NCI-H2107 (cell line): Measurements from ENCODE around the gene HK3.
"Not testable (repeated sequence)": the region's sequence is repeated elsewhere in the genome, so short reads cannot be mapped to it uniquely, and the experiment has no call there.

ENCODE experiments used
- DNase-seq: peaks from one replicate; lab custom pipeline; 2025; lab: John Stamatoyannopoulos, UW

Gene HK3

DNA sequence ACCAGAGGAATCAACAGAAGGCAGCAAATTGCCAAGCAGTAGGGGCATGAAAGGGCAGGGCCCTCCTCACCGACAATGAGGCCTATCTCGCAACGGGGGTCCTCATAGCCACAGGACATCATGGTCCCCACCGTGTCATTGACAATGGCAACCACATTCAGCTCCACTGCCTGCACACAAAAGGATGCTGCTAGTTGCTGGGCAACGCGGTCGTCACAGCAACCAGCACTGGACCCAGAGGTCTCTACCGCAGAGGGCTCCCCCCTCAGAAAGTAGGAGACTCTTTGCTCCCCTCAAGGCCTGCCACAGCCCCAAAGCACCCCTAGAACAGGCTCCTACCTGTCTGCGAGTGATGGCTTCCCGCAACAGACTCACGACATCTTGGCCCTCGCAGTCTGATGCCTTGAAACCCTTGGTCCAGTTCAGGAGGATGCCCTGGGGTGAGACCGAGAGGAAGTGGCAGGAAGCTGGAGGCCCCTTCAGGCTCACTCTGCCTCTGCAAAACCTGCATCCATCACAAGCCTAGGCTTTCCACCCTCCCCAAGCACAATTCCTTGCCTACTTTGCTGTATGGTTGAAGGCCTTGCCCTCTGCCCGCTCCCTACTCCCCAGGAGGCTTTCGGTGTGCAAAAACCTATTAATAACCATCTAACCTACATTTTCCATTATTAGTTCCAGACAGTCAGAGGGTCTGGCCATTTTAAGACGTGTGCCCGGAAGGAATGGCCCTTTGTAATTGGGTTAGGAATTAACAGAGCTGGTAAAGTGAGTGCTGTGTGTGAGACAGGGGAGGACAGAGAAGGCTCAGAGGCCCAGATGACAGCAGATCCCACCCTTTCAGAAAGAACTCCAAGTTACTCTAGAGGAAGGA, 15.2 kb downstream of the HK3 start:
- DNase-seq, result no peak

GRCh38 chr5:176882567-176882903, 16.6 kb downstream of the HK3 start:
- DNase-seq, result no peak

DNA sequence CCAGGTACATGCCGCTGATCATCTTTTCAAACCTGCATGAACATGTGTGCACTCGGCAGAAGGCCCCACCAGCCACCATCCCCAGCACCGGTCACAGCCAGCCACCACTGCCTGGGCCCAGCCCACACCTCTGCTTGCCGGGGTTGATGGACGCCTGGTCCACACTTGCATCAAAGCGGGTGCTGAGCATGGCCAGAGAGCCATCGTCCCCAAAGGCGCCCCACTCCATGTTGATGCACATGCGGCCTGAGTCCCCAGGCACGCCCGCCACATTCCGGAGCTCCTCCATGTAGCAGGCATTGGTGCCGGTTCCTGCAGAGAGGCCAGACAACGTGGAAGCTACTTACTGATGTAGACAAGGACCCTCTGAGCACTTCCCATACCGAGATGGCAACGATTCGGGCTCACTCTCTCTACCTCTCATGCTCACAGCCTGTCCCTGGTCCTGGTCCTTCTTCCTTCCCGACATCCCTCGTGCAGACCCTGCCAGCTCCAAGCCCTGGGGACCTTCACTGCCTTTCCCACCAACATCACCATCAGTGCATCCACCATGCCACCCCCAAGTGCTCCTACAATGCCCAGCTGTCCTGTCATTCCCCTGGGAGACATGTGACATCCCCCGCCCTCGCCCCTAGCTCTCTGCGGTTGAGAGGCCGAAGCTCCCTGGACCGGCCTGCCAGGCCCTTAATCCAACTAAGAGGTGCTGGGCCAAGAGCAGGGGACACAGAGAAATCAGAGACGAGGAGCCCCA, 17.2 kb downstream of the HK3 start:
- no peak for DNase-seq

GRCh38 chr5:176881021-176881749, 18.0 kb downstream of the HK3 start:
- no peak for DNase-seq

GRCh38 chr5:176880366-176881020, 18.7 kb downstream of the HK3 start:
- no peak for DNase-seq

DNA sequence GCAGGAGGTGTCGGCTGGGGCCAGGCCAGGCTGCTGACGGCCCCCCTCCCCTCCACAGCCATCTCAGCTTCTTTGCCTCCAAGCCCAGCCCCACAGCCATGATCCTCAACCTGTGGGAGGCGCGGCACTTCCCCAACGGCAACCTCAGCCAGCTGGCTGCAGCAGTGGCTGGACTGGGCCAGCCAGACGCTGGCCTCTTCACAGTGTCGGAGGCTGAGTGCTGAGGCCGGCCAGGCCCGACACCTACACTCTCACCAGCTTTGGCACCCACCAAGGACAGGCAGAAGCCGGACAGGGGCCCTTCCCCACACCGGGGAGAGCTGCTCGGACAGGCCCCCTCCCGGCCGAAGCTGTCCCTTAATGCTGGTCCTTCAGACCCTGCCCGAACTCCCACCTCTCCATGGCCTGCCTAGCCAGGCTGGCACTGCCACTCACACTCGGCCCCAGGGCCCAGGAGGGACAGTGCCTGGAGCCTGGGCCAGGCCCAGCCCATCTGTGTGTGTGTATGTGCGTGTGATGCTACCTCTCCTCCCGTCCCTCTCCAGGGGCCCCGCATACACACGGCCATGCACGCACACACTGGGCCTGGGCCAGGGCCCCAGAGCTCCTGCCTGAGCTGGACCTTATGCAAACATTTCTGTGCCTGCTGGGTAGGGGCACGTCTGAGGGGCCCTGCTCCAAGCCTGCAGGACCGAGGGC, 19.3 kb downstream of the HK3 start:
- DNase-seq, result no peak

- DNase-seq, result no peak
Measured at GRCh38 chr5:176878906-176879662, 20.1 kb downstream of the HK3 start.

GRCh38 chr5:176878463-176878862, 20.7 kb downstream of the HK3 start:
- DNase-seq, result no peak

GRCh38 chr5:176877793-176878331, 21.3 kb downstream of the HK3 start:
- DNase-seq, result no peak

- DNase-seq, result no peak
Measured at GRCh38 chr5:176876506-176877431, 22.4 kb downstream of the HK3 start.

GRCh38 chr5:176875783-176876505, 23.2 kb downstream of the HK3 start:
- DNase-seq, result peak; percentile 13

- DNase-seq, result no peak
Measured at GRCh38 chr5:176875014-176875550, 24.1 kb downstream of the HK3 start.

GRCh38 chr5:176874198-176874780, 24.9 kb downstream of the HK3 start:
- no peak for DNase-seq

DNA sequence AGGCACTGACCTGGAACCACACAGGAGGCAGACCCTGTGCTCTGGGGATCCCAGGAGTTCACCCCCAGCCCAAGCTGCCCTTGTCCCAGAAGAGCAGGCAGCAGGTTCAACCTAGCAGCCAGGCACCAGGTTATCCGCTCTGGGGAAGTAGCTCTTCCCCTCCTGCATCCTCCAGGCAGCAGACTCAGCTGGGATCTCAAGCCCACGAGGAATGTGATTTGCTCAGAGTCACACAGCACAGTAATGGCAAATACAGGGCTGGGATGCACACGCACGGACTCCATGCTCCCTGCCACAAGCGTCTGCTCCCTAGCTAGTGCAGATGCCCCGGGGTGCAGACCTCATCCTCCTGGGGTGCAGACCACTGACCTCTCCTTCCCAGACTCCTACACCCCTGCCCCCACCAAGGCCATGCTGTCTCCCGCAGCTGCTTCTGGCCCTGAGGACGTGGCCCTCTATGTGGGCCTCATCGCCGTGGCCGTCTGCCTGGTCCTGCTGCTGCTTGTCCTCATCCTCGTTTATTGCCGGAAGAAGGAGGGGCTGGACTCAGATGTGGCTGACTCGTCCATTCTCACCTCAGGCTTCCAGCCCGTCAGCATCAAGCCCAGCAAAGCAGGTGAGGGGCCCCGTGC, 25.5 kb downstream of the HK3 start:
- DNase-seq, result no peak

DNA sequence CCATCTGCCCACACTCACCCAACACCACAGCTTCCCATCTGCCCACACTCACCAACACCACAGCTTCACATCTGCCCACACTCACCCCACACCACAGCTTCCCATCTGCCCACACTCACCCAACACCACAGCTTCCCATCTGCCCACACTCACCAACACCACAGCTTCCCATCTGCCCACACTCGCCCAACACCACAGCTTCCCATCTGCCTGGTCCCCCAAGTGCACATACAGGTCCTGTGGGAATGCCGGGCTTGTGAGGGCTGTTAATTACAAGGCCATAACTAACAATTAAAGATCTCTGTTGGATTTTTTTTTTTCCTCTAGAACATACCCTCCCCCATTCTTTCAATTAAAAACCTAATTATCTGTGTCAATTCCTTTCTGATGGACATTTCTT, 26.1 kb downstream of the HK3 start:
- not testable (repeated sequence) for DNase-seq

GRCh38 chr5:176872586-176872985, 26.6 kb downstream of the HK3 start:
- not testable (repeated sequence) for DNase-seq

DNA sequence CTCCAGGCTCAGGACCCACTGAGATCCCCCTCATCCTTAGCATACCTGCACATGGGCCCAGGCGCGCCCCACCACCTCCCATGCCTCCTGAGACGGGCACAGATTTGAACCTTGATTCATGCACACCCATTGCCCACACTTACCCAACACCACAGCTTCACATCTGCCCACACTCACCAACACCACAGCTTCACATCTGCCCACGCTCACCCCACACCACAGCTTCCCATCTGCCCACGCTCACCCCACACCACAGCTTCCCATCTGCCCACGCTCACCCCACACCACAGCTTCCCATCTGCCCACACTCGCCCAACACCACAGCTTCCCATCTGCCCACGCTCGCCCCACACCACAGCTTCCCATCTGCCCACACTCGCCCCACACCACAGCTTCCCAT, 28.5 kb downstream of the HK3 start:
- not testable (repeated sequence) for DNase-seq
